Measurements from ENCODE around the gene CXorf65.

- no peak for TF ChIP-seq POLR2A (IDR thresholded peaks at IDR 0.05; ENCODE audit: low read depth, low read length)
- no peak for TF ChIP-seq POLR2AphosphoS5 (IDR thresholded peaks at IDR 0.05; ENCODE audit: low read depth, low read length)
- TF ChIP-seq TAF1 (IDR thresholded peaks at IDR 0.05; ENCODE audit: borderline replicate concordance, low read depth, low read length) = no peak
Observed at GRCh38 chrX:71095033-71095432, 11.5 kb downstream of the CXorf65 start.
